Subcutaneous adipose tissue (tissue), 4 donors: Measurements from ENCODE around the gene MAB21L3. TPM values are rescaled to one million over a fixed set of nuclear protein-coding genes. Genes with fewer than 3 reads are reported as not detected.

ENCODE experiments used
- total RNA-seq, 4 donors: library from RNA; depleted of rRNA; stranded (reverse); fragments of >200 nt; gene quantifications; one replicate each; pipeline ENCODE4 v1.1.0, GENCODE V29; 2016
- TF ChIP-seq, protein P1 (sequence below): fragments of 450-650 bp; IDR thresholded peaks from one replicate; pipeline ENCODE4 v1.5.1; 2016; ENCODE audit warnings: low read depth, mild to moderate bottlenecking, control low read depth, antibody characterized with exemption, moderate library complexity

Gene MAB21L3
- total RNA-seq, 4 donors from 2014 or later = 0.75 to 6.3 (median 2.4) TPM

DNA sequence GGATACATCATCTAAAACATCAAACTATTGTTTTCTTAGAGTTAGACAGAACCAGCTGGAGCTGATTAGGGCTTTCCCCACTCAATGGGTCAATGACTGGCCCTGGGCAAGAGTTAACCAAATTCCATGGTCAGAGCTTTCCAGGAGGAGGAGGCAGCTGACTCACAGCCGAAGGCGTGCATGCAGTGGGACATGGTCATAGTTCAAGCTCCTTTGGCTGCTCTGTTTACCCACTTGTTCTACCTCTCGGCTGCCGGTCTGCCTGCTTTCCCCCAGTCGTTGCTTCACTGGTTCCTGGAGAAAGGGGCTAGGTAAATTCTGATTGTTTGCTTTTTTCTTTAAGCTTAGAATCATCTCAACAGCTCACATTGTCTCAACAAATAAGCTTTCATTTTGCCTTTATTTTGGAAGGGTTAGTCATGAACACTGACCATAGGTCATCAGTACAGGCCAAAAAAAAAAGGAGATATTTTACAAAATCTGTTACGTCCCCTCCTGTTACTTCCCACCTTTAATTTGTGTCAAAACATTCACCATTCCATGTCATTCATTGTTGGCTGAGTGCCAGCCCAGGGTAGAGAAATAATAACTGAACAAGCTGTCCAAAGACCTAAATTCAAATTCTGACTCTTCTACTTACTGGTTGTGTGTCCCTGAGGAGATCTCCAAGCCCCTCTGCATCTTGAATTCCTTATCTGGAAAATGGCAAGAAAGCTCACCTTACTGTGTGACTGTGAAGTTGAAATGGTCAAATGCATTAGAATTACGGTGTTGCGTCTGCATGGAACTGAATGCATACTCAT, 12.0 kb downstream of the MAB21L3 start:
- TF ChIP-seq, protein P1, sequence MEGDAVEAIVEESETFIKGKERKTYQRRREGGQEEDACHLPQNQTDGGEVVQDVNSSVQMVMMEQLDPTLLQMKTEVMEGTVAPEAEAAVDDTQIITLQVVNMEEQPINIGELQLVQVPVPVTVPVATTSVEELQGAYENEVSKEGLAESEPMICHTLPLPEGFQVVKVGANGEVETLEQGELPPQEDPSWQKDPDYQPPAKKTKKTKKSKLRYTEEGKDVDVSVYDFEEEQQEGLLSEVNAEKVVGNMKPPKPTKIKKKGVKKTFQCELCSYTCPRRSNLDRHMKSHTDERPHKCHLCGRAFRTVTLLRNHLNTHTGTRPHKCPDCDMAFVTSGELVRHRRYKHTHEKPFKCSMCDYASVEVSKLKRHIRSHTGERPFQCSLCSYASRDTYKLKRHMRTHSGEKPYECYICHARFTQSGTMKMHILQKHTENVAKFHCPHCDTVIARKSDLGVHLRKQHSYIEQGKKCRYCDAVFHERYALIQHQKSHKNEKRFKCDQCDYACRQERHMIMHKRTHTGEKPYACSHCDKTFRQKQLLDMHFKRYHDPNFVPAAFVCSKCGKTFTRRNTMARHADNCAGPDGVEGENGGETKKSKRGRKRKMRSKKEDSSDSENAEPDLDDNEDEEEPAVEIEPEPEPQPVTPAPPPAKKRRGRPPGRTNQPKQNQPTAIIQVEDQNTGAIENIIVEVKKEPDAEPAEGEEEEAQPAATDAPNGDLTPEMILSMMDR = no peak

DNA sequence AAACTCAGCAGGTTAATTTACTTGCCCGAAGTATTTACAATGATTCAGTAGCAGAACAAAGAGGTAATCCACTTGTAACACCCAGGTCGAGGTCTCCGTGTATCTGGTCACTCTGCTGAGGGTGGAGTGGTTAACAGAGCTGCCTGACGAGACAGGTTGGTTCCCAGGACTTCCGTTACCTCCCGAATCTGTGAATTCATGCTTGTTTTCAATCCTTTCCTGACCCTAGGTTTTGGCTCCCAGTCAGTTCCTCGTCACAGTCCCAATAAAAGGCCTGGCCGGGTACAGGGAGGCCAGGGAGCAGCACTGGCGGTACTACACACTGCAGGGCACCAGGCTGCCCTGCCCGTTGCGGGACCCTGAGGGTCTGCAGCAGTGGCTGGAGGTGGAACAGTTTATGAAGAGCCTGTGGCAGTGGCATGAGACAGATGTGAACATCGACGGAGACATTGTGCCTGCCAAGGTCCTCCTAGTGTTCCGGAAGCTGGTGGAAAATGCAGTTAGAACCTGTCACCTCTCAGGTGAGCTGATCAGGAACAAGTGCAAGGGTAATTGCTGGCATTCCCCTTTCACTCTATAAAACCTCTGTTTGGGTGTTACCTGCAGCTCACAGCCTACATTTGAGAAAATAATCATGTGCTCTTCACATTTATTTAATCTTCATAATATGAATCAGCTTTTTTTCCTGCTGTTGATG, 12.8 kb downstream of the MAB21L3 start:
- TF ChIP-seq, protein P1 = no peak

DNA sequence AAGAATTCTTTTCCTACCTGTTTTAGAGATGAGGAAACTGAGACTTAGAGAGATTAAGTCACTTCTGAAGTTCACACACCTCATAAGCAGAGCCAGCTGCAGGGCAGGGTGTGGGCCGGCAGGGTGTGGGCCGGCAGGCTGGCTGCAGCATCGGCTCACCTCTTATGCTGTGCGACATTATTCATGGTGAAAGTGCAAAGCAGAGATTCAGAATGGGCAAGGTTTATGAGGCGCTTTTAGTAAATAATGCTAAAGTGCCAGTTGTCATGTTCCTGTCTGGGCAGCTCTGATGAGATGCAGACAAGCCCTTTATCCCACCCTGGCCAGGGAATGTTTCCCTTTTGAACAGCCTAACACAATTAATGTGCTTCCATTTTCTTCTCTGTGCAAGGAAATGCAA, 14.6 kb downstream of the MAB21L3 start:
- TF ChIP-seq, protein P1 = no peak

DNA sequence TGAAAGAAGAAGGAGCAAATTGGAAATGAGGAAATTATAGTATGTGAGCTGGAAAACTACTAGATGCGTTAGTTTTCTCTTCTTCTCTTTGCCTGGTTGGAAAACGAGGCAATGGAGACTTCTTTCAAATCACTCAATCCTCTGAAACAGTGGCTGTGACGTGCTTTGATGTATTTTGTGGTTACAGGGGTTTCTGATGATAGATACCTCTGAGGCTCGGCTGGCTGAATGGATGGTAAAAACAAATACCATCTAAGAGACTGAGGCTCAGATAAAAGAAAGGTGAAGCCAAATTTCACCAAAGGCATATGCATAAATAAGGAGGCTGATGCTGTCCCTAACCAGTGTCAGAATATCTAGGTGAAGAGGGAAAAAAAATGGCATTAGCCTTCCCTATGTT, 15.1 kb downstream of the MAB21L3 start:
- TF ChIP-seq, protein P1 = no peak

DNA sequence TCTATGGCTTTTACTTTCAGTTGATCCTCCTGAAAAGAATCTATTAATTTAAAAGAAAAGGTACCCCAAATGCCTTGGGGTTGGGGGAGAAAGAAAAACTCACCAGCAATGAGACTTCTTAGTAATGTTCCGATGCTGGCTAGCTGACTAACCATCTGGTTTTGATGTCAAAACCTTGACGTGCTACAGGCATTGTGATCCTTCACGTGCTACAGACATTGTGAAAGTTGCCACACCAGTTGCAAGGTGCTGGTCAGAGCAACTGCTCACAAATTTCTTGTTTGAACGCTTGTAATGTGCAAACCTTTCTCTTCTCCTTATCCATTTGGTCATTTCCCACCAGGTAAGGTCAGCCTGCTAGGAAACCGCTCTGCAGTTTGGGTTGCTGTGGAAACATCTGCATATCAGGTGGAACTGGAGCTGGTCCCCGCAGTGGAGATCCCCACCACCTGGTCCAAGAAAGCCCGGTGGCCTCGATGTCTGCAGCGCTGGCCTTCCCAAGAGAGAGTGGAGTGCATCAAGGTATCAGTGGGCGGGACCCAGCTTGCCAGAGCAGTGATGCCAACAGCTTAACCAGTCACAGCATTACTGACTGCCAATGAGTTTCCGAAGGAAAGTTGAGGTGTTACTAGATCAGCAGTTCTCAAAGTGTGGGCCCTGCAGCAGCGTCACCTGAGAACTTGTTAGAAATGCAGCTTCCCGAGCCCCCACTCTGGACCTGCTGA, 16.1 kb downstream of the MAB21L3 start:
- TF ChIP-seq, protein P1 = no peak

DNA sequence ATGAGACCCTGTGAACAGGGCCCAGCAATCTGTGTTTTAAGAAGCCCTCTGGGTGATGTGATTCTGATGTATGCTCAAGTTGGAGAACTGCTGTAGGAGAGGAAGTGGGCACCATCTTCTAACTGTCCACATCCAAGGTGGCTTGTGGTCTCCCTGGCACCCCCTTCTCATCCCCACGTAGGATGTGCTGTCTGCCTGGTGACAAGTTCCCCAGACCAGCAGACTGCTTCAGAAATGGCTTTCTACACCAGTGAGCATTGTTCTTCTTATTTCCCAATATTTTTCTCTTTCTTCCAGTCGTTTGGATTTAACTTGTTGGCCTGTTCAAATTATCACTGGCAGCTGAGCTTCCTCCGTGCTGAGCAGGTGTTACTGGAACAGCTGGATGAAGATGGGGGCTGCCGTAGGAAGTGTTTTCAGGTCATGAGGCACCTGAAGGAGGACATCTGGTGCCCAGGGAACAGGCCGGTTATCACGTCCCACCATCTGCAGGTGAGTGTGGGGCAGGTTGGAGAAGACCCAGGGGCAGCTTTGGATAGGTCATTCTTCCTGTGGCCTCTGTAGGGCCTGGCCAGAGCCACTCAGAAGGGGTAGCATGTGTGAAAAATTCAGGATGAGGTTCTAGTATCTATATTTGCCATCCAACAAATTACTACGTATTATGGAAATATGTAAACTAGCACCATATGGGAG, 16.8 kb downstream of the MAB21L3 start:
- TF ChIP-seq, protein P1 = no peak
